ENCODE data around the gene CYP2U1.
"Not testable (repeated sequence)": the region's sequence is repeated elsewhere in the genome, so short reads cannot be mapped to it uniquely, and the experiment has no call there.

The CYP2U1 gene

DNA sequence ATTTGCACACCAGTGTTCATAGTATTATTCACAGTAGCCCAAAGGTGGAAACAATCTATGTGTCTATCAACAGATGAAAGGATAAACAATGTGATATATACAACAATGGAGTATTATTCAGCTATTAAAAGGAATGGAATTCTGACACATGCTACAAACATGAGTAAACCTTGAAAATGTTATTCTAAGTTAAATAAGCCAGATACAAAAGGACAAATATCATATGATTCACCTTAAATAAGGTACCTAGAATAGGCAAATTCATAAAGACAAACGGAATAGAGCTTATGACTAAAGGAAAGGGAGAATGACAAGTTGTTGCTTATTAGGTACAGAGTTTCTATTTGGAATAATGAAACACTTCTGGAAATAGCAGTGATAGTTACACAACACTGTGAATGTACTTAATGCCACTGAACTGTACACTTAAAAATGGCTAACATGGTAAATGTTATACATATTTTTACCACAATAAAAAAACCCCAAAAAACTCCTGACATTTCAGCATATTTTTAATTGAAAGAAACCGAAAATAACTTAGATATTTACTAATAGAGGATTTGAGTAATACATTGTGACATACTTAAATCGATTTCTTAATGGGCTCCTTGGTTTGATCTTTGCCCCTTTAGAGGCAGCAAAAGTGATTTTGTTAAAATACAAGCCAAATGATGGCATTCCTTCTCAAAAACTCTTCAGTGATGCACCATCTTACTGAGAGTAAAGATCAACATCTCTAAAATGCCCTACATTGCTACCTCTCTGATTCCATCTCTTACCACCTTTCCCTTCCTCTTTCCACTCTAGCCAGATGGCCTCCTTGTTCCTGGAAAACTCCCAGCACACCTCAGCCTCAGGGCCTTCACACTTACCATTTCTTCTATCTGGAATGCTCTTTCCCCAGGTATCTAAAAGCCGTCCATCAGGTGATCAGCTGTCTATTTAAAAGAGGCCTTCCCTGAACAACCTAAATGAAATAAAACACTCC lies 8.6 kb upstream of the CYP2U1 start:
- DNase-seq = no peak

DNA sequence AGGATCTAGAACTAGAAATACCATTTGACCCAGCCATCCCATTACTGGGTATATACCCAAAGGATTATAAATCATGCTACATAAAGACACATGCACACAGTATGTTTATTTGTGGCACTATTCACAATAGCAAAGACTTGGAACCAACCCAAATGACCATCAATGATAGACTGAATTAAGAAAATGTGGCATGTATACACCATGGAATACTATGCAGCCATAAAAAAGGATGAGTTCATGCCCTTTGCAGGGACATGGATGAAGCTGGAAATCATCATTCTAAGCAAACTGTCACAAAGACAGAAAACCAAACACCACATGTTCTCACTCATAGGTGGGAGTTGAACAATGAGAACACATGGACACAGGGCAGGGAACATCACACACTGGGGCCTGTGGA lies 5.6 kb upstream of the CYP2U1 start:
- not testable (repeated sequence) for DNase-seq

DNA sequence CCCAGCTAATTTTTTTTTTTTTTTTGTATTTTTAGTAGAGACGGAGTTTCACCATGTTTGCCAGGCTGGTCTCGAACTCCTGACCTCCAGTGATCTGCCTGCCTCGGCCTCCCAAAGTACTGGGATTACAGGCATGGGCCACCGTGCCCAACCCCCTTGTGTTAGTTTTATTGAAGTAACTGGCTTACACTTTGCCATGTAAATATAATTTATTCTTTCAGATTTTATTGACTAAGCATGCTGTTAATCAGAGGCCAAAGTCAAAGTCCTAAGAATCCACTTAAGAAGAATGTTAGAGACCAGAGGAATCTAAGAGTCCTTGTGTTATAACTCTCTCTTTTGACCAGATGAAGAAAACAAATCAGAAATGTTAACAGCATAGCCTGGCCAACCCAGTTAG lies 4.5 kb upstream of the CYP2U1 start:
- DNase-seq = not testable (repeated sequence)

GRCh38 chr4:107931775-107932321 lies 499 bp downstream of the CYP2U1 start:
- DNase-seq = peak; percentile 14 to 34

DNA sequence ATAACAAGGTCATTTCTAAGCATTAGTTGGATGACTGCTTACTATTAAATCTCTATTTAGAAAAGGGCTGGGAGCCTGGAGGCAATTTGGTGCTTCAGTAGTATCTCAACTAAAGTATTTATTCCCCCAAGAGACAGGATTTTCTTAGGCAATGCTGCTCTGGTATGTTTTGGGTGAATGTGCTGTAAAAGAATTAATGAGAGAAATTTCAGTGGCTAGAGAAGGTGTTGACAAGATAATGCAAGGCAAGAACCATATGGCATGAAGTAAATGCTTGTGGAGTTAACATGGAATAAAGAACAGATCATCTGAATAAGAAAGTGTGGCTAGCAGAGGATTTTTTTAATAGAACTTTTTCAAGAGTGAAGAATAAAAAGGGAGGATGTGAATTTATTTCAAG lies 3.9 kb downstream of the CYP2U1 start:
- DNase-seq = no peak

- DNase-seq = no peak
These were observed 5.7 kb downstream of the CYP2U1 start for GRCh38 chr4:107937040-107937439.

GRCh38 chr4:107939307-107939706 lies 8.0 kb downstream of the CYP2U1 start:
- no peak for DNase-seq

GRCh38 chr4:107945809-107946208 lies 14.5 kb downstream of the CYP2U1 start:
- no peak for DNase-seq

- DNase-seq = no peak
These were observed 19.6 kb downstream of the CYP2U1 start for GRCh38 chr4:107950746-107951540.

- no peak for DNase-seq
These were observed 20.2 kb downstream of the CYP2U1 start for GRCh38 chr4:107951551-107951950.

- DNase-seq = no peak
These were observed 24.7 kb downstream of the CYP2U1 start for GRCh38 chr4:107956011-107956410.

GRCh38 chr4:107966903-107967302 lies 35.6 kb downstream of the CYP2U1 start:
- no peak for DNase-seq

DNA sequence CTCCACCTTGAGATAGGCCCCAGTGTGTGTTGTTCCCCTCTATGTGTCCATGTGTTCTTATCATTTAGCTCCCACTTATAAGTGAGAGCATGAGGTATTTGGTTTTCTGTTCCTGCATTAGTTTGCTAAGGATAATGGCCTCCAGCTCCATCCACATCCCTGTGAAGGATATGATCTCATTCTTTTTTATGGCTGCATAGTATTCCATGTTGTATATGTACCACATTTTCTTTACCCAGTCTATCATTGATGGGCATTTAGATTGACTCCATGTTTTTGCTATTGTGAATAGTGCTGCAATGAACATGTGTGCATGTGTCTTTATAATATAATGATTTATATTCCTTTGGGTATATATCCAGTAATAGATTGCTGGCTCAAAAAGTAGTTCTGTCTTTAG lies 36.2 kb downstream of the CYP2U1 start:
- not testable (repeated sequence) for DNase-seq

DNA sequence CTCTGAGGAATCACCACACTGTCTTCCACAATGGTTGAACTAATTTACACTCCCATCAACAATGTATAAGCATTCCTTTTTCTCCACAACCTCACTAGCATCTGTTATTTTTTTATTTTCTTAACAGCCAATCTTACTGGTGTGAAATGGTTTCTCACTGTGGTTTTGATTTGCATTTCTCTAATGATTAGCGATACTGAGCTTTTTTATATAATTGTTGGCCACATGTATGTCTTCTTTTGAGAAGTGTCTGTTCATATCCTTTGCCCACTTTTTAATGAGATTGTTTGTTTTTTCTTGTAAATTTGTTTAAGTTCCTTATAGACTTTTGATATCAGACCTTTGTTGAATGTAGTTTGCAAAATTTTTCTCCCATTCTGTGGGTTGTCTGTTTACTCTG lies 36.6 kb downstream of the CYP2U1 start:
- not testable (repeated sequence) for DNase-seq

GRCh38 chr4:107970063-107970798 lies 38.9 kb downstream of the CYP2U1 start:
- DNase-seq = no peak

DNA sequence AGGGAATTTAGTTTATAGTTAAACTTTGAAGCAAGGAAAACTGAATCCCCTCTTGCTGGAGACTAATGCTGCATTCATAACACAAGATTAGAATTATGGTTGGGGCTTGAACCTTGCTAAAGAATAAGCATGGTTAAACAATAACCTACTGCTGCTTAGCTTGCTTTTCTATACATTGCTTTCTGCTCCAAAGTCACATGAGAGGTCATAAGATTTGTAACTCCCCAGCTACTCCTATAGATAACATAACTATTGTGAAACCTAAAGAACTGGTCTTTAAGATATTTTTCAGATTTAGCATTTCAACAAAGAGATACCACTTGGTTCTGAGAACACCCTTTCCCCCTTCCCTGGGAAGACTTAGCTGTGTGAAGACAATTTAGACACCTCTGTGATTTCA lies 41.3 kb downstream of the CYP2U1 start:
- DNase-seq = no peak

DNA sequence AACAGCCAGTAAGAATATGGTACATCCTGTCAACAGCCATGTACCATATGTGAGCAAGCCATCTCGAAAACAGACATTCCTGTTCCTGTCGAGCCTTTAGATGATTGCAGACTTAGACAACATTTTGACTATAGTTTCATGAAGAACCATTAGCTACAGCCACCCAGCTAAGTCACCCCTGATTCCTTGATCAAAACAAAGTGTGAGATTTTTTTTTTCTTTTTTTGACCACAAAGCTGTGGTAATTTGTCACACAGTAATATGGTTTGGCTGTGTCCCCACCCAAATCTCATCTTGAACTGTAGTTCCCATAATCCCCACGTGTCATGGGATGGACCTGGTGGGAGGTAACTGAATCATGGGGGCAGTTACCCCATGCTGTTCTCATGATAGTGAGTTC lies 43.2 kb downstream of the CYP2U1 start:
- no peak for DNase-seq

- DNase-seq = no peak
These were observed 46.1 kb downstream of the CYP2U1 start for GRCh38 chr4:107977482-107977881.

GRCh38 chr4:107977966-107978705 lies 46.8 kb downstream of the CYP2U1 start:
- DNase-seq = no peak

- DNase-seq = no peak
These were observed 47.5 kb downstream of the CYP2U1 start for GRCh38 chr4:107978716-107979451.
